Activated naive CD4-positive, alpha-beta T cell treated with anti-CD3 and anti-CD28 coated beads, Interleukin-2, amount 10 ng/mL, durations not matched to agents 7 days and 5 days (primary cell): Measurements from ENCODE around the gene LRG1.

Experiments
- CTCF ChIA-PET: fragments of 350-600 bp; sonication (Branson Sonifier 250); formaldehyde crosslinking; loops from one replicate; lab custom pipeline; 2021; ENCODE audit warnings: antibody characterized with exemption; lab: Charles Lee
- DNase-seq: peaks from one replicate; pipeline ENCODE4 v3.0.0-alpha.2; 2020
- H3K27ac Mint-ChIP-seq: one replicate; pipeline ENCODE4 v1.8.0; 2021; ENCODE audit warnings: mild to moderate bottlenecking, moderate library complexity, mixed read lengths
- H3K27me3 Mint-ChIP-seq: one replicate; pipeline ENCODE4 v1.8.0; 2021; ENCODE audit warnings: mild to moderate bottlenecking, mixed read lengths
- H3K36me3 Mint-ChIP-seq: one replicate; pipeline ENCODE4 v1.8.0; 2021; ENCODE audit warnings: mixed read lengths
- H3K4me1 Mint-ChIP-seq: one replicate; pipeline ENCODE4 v1.8.0; 2021; ENCODE audit warnings: mixed read lengths
- H3K4me3 Mint-ChIP-seq: one replicate; pipeline ENCODE4 v1.8.0; 2021; ENCODE audit warnings: mild to moderate bottlenecking, moderate library complexity, mixed read lengths
- H3K9me3 Mint-ChIP-seq: one replicate; pipeline ENCODE4 v1.8.0; 2021; ENCODE audit warnings: mixed read lengths

The LRG1 gene

GRCh38 chr19:4521170-4521887 is 18.5 kb downstream of the LRG1 start:
- H3K4me3 Mint-ChIP-seq: no peak overlapping the region
- no peak overlapping the region for H3K27ac Mint-ChIP-seq
- CTCF ChIA-PET: interaction anchor here (0.7 kb wide), 1 partner anchor 12 kb away, joined by 3 read pairs; no protein-coding TSS in a partner anchor
- H3K27me3 Mint-ChIP-seq: peaks cover 23% of the 10 kb centered on the region
- no peak for DNase-seq
- H3K36me3 Mint-ChIP-seq: no peaks in the 10 kb centered on the region
- H3K4me1 Mint-ChIP-seq: no peaks in the 10 kb centered on the region
- H3K9me3 Mint-ChIP-seq: no peaks in the 10 kb centered on the region

GRCh38 chr19:4519521-4520277 is 20.1 kb downstream of the LRG1 start:
- Mint-ChIP-seq H3K4me1 (no peaks in the 10 kb centered on the region), H3K27me3 (peaks cover 23% of the 10 kb centered on the region), H3K9me3 (no peaks in the 10 kb centered on the region), H3K4me3 (no peak overlapping the region), H3K27ac (no peak overlapping the region), H3K36me3 (no peaks in the 10 kb centered on the region)
- no peak for DNase-seq
- CTCF ChIA-PET: no interaction called here

GRCh38 chr19:4519172-4519496 is 20.7 kb downstream of the LRG1 start:
- no peak overlapping the region for H3K27ac Mint-ChIP-seq
- CTCF ChIA-PET: no interaction called here
- H3K4me3 Mint-ChIP-seq: no peak overlapping the region
- no peaks in the 10 kb centered on the region for H3K36me3 Mint-ChIP-seq
- DNase-seq: no peak
- peaks cover 23% of the 10 kb centered on the region for H3K27me3 Mint-ChIP-seq
- H3K4me1 Mint-ChIP-seq: no peaks in the 10 kb centered on the region
- H3K9me3 Mint-ChIP-seq: no peaks in the 10 kb centered on the region

- Mint-ChIP-seq H3K27me3 (peaks cover 23% of the 10 kb centered on the region), H3K27ac (no peak within 1 kb of the TSS), H3K36me3 (no peaks in the 10 kb centered on the region), H3K4me3 (no peak within 1 kb of the TSS), H3K9me3 (no peaks in the 10 kb centered on the region), H3K4me1 (no peaks in the 10 kb centered on the region)
- CTCF ChIA-PET: no interaction called here
- no peak for DNase-seq
Observed at GRCh38 chr19:4518345-4519171, 21.3 kb downstream of the LRG1 start, which contains the start of gene PLIN4. Gene PLIN4, minus strand, starts transcription at chr19:4518486. Its CDS starts 214 bp downstream, at chr19:4518272.

GRCh38 chr19:4517451-4518057 is 22.3 kb downstream of the LRG1 start:
- Mint-ChIP-seq H3K27me3 (peaks cover 23% of the 10 kb centered on the region), H3K4me1 (no peaks in the 10 kb centered on the region), H3K4me3 (no peak overlapping the region), H3K27ac (no peak overlapping the region), H3K9me3 (no peaks in the 10 kb centered on the region), H3K36me3 (no peaks in the 10 kb centered on the region)
- CTCF ChIA-PET: no interaction called here
- no peak for DNase-seq

GRCh38 chr19:4516939-4517300 is 22.9 kb downstream of the LRG1 start:
- CTCF ChIA-PET: no interaction called here
- Mint-ChIP-seq H3K27me3 (peaks cover 23% of the 10 kb centered on the region), H3K9me3 (no peaks in the 10 kb centered on the region), H3K27ac (no peak overlapping the region), H3K4me1 (no peaks in the 10 kb centered on the region), H3K4me3 (no peak overlapping the region), H3K36me3 (no peaks in the 10 kb centered on the region)
- no peak for DNase-seq

- CTCF ChIA-PET: no interaction called here
- Mint-ChIP-seq H3K9me3 (no peaks in the 10 kb centered on the region), H3K27ac (no peak overlapping the region), H3K27me3 (peaks cover 20% of the 10 kb centered on the region), H3K4me3 (no peak overlapping the region), H3K4me1 (no peaks in the 10 kb centered on the region), H3K36me3 (no peaks in the 10 kb centered on the region)
- no peak for DNase-seq
Observed at GRCh38 chr19:4516199-4516938, 23.5 kb downstream of the LRG1 start.

GRCh38 chr19:4515732-4516131 is 24.1 kb downstream of the LRG1 start:
- Mint-ChIP-seq H3K4me1 (no peaks in the 10 kb centered on the region), H3K27me3 (peaks cover 15% of the 10 kb centered on the region), H3K4me3 (no peak overlapping the region), H3K36me3 (no peaks in the 10 kb centered on the region), H3K9me3 (no peaks in the 10 kb centered on the region), H3K27ac (no peak overlapping the region)
- no peak for DNase-seq
- CTCF ChIA-PET: interaction anchor here (1.1 kb wide), 1 partner anchor 9 kb away, joined by 4 read pairs; no protein-coding TSS in a partner anchor

- peaks cover 5% of the 10 kb centered on the region for H3K27me3 Mint-ChIP-seq
- CTCF ChIA-PET: no interaction called here
- H3K4me3 Mint-ChIP-seq: no peak overlapping the region
- DNase-seq: no peak
- no peaks in the 10 kb centered on the region for H3K4me1 Mint-ChIP-seq
- no peaks in the 10 kb centered on the region for H3K36me3 Mint-ChIP-seq
- no peaks in the 10 kb centered on the region for H3K9me3 Mint-ChIP-seq
- H3K27ac Mint-ChIP-seq: no peak overlapping the region
Observed at GRCh38 chr19:4513248-4513647, 26.6 kb downstream of the LRG1 start.

GRCh38 chr19:4512070-4512469 is 27.8 kb downstream of the LRG1 start:
- H3K36me3 Mint-ChIP-seq: no peaks in the 10 kb centered on the region
- DNase-seq: no peak
- CTCF ChIA-PET: no interaction called here
- H3K4me3 Mint-ChIP-seq: no peak overlapping the region
- H3K9me3 Mint-ChIP-seq: no peaks in the 10 kb centered on the region
- H3K27me3 Mint-ChIP-seq: no peaks in the 10 kb centered on the region
- H3K27ac Mint-ChIP-seq: no peak overlapping the region
- no peaks in the 10 kb centered on the region for H3K4me1 Mint-ChIP-seq

GRCh38 chr19:4511300-4512054 is 28.4 kb downstream of the LRG1 start:
- DNase-seq: no peak
- H3K4me3 Mint-ChIP-seq: no peak overlapping the region
- H3K36me3 Mint-ChIP-seq: no peaks in the 10 kb centered on the region
- no peak overlapping the region for H3K27ac Mint-ChIP-seq
- no peaks in the 10 kb centered on the region for H3K27me3 Mint-ChIP-seq
- CTCF ChIA-PET: no interaction called here
- H3K4me1 Mint-ChIP-seq: peaks cover 4% of the 10 kb centered on the region
- no peaks in the 10 kb centered on the region for H3K9me3 Mint-ChIP-seq

- Mint-ChIP-seq H3K4me1 (peaks cover 8% of the 10 kb centered on the region), H3K27ac (no peak overlapping the region), H3K4me3 (no peak overlapping the region), H3K27me3 (no peaks in the 10 kb centered on the region), H3K9me3 (no peaks in the 10 kb centered on the region), H3K36me3 (peaks cover 2% of the 10 kb centered on the region)
- DNase-seq: no peak
- CTCF ChIA-PET: interaction anchor here (3.0 kb wide), 1 partner anchor 14 kb away, joined by 11 read pairs; no protein-coding TSS in a partner anchor
Observed at GRCh38 chr19:4510435-4511255, 29.2 kb downstream of the LRG1 start.
